ENCODE results near the gene DDX39A.

DNA sequence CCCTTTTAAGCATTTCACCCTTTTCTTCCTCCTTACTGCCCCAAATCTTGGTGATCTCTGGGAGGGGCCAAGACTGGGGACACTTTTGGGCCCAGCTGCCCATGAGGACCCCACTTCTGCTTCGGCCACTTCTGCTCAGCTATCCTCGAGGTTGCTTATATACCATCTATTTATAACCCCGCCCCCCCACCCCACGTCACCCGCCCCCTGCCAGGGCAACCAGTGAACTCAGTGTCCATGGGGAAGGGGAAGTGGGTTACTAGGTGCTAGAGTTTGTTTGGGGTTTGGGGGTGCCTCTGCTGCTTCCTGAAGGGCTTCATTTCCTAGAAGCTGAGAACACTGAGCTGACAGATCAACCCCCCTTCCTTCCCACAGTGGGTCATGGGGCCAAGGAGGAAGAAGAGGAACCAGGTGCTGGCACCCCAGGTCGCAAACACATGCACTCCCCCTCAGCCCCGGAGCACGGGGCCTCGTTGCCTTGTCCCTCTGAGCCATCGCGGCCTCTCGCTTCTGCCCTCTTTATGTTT lies 44.0 kb downstream of the DDX39A start:
- TF ChIP-seq EZH2 (IDR thresholded peaks at IDR 0.05; ENCODE audit: insufficient read depth, poor library complexity, severe bottlenecking), result no peak
- TF ChIP-seq EZH2phosphoT487 (IDR thresholded peaks at IDR 0.05; ENCODE audit: insufficient read depth, low read depth), result no peak

Data from GM23248 (cell line).